DMS79 (cell line): Measurements from ENCODE around the gene LRRC56.

Experiments
- DNase-seq: peaks from one replicate; lab custom pipeline; 2025; lab: John Stamatoyannopoulos, UW

LRRC56 gene

DNA sequence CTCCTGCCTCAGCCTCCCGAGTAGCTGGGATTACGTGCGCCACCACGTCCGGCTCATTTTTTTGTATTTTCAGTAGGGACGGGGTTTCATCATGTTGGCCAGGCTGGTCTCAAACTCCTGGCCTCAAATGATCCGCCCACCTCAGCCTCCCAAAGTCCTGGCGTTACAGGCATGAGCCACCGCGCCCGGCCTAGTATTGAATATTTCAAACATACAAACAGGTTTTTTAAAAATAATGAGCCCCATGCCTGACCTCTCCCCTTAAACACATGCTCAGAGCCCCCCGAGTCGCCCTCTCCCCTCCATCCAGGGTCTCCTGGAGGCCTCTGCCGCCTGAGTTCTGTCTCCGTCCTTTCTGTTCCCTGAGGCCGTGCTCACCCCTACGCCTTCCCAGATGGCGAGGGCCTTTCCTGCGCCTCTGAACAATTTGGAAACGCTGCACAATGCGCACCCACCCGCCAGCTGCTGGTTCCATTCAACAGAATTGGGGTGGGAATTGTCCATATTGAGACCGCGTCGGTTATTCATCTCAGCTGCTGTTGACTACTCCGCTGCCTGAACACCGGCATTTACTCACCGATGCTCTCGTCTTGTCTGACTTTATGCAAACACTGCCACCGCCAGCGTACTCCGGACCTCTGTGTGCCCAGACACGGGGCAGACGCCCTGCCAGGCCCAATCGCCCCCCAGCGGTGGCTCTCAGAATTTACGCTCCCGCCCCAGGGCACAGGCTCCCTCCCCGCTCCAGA is 16.7 kb upstream of the LRRC56 start:
- no peak for DNase-seq

DNA sequence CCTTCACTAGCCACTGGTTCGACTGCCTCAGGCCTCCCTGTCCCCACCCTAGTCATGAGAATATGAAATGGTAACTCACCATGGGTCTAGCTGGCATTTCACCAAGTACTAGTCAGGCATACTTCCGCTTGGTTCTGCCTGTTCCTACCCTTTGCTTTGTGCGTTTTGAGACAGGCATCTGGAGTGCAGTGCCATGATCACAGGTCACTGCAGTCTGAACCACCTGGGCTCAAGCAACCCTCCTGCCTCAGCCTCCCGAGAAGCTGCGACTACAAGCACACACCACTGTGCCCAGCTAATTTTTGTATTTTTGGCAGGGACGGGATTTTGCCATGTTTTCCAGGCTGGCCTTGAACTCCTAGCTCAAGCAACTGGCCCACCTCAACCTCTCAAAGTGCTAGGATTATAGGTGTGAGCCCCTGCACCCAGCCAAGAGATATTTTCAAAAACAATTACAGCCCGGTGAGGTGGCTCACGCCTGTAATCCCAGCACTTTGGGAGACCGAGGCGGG is 16.1 kb upstream of the LRRC56 start:
- DNase-seq, result no peak

GRCh38 chr11:526192-526591 is 11.1 kb upstream of the LRRC56 start:
- no peak for DNase-seq

DNA sequence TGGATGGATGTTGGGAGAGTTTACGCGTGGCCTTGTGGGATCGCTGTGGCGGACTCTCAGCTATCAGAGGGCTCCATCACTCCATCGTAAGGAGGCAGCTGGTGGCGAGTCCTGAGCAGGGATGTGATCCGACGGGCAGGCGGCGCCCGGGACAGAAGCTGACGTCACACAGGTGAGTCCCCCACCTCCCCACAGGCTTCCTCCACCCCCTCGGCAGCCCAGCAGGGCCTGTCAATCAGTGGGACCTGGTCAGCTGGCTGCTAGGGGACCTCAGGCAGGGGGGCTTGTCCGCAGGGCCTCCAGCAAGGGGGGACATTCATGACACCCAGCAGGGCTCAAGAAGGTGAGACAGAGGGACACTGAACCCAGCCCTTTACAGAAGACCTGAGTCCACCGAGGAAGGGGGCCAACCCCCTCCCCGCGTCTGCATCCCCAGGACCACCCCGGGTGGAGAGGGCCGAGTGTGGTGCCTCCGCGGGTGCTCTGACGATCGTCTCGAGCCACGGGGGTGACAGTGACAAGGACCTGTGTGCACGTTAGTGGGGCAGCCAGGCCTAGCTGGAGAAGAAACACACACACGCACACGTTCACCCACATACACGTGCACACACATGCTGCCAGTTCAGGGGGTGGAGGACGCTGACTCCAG is 9.0 kb upstream of the LRRC56 start:
- DNase-seq, result no peak

GRCh38 chr11:528815-529727 is 8.3 kb upstream of the LRRC56 start:
- no peak for DNase-seq

- DNase-seq, result no peak
Observed at GRCh38 chr11:529728-530411, 7.5 kb upstream of the LRRC56 start.

DNA sequence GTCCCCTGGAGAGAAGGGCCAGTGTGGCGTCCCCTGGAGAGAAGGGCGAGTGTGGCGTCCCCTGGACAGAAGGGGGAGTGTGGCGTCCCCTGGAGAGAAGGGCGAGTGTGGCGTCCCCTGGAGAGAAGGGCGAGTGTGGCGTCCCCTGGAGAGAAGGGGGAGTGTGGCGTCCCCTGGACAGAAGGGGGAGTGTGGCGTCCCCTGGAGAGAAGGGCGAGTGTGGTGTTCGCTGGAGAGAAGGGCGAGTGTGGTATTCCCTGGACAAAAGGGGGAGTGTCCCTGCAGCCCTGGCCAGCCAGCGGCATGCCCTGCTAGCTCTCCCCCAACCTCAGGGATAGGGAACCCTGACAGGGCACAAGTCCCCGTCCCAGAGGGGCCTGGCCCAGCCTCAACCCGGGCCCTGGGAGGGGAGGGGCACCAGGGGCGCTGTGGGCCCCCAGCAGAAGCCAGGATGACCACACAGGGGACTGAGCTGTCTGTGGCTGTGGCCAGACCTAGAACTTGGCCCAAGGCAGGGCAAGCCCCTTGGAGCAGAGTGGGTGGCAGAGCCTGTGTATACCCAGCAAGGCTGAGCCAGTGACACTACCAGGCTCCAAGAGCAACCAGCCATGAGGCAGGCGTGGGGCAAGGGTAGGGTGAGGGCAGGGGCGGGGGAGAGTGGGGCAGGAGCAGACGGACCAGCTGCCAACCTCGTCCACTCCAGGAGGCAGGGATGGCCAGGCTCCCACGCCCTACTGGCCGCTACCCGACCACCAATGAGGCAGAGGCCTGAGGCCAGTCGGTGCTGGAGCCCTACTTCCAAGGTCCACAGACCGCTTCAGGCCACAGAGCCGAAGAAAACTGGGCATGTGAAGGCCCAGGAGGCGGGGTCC is 6.1 kb upstream of the LRRC56 start:
- DNase-seq, result no peak

DNA sequence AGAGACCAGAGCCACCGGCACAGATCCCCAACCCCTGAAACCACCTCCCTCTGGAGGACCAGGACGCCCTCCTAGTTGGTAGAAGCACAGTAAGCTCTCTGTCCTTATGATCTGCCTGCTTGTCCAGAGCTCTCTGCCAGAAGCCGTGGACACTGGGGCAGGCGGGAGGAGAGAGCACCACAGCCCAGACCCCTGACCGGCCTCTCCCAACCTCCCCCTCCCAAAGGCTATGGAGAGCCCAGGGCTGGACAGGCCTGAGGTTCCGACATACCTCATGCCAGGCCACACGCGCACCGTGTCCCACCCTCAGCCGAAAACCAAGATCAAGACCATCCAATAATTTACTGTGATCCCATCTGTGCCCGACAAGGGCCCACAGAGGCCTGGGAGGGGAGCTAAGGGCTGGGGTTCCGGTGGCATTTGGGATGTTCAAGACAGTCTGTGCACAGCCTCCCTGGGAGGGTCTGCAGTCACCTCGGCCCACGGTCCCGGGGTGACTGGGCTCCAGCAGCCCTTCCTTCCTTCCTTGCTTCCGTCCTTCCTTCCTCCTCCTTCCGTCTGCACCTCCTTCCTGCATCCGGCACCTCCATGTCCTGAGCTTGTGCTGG is 5.3 kb upstream of the LRRC56 start:
- DNase-seq, result no peak

GRCh38 chr11:532527-532985 is 4.8 kb upstream of the LRRC56 start:
- no peak for DNase-seq

GRCh38 chr11:532986-533585 is 4.2 kb upstream of the LRRC56 start:
- DNase-seq, result no peak

DNA sequence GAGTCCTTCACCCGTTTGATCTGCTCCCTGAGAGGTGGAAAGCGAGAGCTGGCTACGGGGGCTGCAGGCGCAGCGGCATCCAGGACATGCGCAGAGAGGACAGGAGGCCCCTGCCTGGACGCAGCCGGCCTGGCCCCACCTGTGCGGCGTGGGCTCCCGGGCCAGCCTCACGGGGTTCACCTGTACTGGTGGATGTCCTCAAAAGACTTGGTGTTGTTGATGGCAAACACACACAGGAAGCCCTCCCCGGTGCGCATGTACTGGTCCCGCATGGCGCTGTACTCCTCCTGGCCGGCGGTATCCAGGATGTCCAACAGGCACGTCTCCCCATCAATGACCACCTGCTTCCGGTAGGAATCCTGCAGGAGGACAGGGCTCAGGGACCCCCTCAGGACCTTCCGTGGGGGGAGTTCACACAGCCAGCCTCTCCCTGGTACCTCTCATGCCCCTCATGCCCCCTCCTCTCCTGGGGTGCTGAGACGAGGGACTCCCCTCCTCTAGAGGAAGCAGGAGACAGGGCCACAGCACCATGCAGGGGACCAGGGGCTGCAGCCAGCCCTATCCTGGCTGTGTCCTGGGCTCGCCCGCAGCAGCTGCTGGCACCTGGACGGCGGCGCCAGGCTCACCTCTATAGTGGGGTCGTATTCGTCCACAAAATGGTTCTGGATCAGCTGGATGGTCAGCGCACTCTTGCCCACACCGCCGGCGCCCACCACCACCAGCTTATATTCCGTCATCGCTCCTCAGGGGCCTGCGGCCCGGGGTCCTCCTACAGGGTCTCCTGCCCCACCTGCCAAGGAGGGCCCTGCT is 3.5 kb upstream of the LRRC56 start:
- no peak for DNase-seq

DNA sequence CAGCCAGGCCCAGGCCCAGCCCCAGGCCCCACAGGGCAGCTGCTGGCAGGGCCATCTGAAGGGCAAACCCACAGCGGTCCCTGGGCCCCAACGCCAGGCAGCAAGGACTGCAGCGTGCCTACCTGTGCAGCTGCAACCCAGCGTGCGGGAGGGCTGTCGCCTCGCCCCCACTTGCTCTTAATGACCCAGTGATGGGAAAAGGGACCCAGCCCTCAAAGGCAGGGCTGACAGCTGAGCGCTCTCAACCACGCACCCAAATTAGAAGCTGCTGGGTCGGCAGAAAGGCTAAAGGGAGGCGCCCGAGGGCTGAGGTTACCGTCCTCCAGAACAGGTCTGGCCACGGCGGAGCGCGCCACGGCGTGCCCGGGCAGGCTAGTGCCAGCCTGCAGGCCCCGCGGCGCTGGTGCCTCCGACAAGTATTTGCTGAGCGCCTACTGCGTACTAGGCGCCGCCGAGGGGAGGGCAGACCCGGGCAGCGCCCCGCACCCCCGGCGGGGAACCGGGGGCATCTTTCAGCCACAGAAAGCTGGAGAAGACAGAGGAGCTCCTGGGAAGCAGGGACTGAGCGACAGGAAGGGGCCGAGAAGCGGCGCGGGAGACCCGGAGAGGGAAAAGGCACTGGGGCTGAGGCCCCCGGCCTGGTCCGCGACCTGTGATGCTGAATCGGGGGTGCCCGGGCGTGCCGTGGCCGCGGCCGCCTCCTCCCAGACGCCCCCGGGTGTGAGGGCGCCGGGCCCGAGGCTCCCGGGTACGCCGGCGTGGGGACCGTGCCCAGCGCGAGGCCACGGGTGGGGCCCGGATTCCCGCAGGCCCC is 2.7 kb upstream of the LRRC56 start:
- peak; percentile 11 for DNase-seq

- DNase-seq, result no peak
Observed at GRCh38 chr11:535210-535518, 2.2 kb upstream of the LRRC56 start.

DNA sequence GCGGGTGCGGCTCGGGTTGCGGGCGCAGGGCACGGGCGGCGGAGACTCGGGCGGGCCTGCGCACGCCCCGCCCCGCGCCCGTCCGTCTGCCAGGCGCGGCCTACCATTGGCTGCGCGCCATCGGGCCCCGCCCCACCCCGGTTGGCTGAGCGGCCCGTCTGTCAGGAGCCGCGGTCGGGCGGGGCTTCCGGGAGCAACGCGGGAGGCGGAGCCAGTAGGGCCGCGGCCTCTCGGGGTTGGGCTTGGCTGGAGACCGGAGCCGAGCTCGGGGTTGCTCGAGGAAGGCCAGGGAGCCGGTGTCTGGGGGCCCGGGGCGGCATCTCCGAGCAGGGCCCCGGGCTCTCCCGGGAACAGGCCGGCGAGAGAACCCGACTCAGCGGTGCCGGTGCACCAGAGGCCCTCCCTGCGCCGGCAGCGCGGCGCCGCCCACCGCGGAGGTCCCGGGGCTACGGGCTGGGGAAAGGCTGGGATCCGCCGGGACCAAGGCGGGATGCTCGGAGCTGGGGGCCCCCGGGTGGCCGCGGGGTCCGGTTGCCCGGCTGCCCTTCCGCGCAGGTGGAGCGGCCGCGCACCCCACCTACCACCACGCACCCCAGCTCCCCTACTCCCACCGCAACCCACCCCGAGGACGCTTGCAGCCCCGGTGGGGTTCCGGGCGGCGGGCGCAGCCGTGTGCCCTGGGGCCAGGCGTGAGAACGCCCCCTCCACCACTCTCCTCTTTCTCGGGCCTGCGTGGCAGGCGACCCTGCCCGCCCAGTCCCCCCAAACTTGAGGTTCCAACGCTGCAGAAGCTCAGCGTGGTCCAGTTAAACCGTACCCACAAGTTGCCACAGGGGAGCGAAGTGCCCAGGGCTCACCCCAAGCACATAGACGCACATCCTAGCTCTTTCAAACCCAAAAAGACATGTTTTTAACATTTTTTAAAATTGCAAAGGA is 1.5 kb upstream of the LRRC56 start, which contains the start of gene HRAS:
TSS of gene HRAS (minus strand) at position 58 of the 936 bp plus-strand sequence.
- DNase-seq, result peak; percentile 40

DNA sequence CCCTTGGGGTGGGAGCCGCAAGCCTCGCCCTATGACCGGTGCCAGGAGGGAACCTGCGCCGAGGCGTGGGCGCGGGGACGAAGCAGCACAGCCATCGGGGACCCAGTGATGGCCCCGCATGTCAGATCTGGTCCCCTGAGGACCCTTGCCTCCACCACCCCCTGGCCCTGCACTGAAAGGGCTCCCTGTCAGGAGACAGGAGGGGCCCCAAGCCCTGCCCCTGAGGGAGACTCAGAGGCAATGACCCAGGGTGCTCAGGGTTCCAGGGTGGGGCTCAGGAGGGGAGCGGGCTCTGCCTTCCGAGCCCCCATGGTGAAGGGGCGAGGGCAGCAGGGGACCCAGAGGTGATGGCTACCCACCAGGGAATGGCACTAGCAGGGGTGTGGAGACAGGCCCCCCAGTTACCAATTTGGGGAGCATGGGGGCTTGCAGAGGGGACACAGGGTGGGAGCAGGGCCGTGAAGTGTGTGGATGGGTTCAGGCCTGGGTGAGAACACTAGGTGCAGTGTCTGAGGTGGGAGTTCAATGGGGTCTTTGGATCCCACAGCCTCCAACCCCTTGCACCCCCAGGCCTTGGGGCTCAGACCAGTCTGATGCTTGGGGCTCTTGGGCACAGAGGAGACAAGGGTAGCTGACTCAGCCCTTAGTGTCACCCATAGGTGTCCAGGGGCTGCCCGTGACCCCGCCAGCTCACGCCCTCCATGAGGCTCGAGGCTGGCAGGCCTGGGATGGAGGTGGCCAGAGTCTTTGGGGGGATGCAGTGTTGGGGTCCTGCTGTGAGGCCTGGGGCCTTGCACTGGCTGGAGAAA is 499 bp downstream of the LRRC56 start:
- DNase-seq, result no peak

DNA sequence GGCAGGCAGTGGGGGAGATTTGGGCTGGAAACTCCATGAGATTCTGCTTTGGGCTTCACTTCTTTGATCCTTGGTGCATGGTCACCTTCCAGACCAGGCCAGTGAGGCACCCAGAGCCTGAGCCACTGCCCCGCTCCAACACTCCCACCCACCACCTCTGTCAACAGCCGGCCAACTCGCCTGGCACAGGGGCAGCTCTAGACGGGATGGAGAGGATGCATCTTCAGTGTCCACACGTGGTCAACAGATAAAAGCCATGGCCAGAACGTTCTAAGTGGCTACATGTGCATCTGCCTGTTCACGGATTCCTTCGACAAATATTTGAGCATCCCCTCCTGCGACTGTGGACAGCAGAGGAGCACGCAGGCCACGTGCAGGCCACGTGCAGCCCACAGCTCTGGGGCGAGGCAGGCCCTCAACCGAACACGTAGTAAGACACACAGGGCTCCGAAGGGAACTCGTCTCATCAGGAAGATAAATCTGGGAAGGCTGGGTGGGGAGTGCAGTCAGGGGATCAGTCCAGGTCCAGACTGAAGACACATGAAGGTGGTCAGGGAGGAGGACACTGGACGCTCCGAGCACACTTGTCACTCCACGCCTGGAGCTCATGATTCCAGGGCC is 1.2 kb downstream of the LRRC56 start:
- no peak for DNase-seq
